HG02678 (cell line): Measurements from ENCODE around the gene SPDYC.

Experiments
- ATAC-seq: cut with Tn5 transposase; IDR thresholded peaks from one replicate; pipeline ENCODE4 v1.9.1; 2021; ENCODE audit warnings: mild to moderate bottlenecking, moderate library complexity; ENCODE audit not compliant: unreplicated experiment

Gene SPDYC

GRCh38 chr11:65218446-65218845 lies 48.4 kb downstream of the SPDYC start:
- no peak for ATAC-seq

- ATAC-seq = no peak
Observed at GRCh38 chr11:65219930-65220213, 49.8 kb downstream of the SPDYC start.

GRCh38 chr11:65221026-65221425 lies 51.0 kb downstream of the SPDYC start:
- no peak for ATAC-seq
